ENCODE measurements around the gene RAB3GAP1. TPM values are rescaled to one million over a fixed set of nuclear protein-coding genes. Genes with fewer than 3 reads are reported as not detected.
A peak's percentile ranks its signal among the peaks of the same experiment; 100 is the strongest.

RAB3GAP1 gene
- total RNA-seq, 1 experiment from 2014 or later, result 35.8 TPM

DNA sequence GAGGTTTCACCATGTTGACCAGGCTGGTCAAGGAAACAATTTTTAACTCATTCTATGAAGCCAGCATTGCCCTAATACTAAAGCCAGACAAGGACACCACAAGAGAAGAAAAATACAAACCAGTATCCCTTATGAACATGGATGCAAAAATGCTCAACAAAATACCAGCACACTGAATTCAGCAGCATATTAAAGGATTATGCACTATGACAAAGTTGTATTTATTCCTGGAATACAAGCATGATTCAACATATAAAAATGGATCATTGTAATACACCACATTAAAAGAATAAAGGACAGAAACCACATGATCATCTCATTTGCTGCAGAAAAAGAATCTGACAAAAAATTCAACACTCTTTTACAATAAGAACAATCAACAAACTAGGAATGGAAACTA, 138.7 kb downstream of the RAB3GAP1 start:
- Histone ChIP-seq H3K9ac (ENCODE audit: low read length) (no peak overlapping the region), H3K36me3 (ENCODE audit: low read depth, low read length) (no peaks in the 10 kb centered on the region), H3K4me2 (ENCODE audit: low read length) (no peak overlapping the region), H3K27ac (ENCODE audit: low read length) (no peak overlapping the region), H3K79me2 (ENCODE audit: low read length) (no peaks in the 10 kb centered on the region), H4K20me1 (ENCODE audit: low read length) (no peaks in the 10 kb centered on the region), H3K27me3 (ENCODE audit: low read length) (no peaks in the 10 kb centered on the region), H3K4me1 (ENCODE audit: insufficient read depth, low read length) (no peaks in the 10 kb centered on the region), H2AFZ (ENCODE audit: low read length) (no peak overlapping the region), H3F3A (ENCODE audit: low read length, unreplicated experiment) (no peaks in the 10 kb centered on the region), H3K4me3 (ENCODE audit: low read length) (no peak overlapping the region), H3K9me3 (ENCODE audit: low read length) (no peaks in the 10 kb centered on the region), H3K9me2 (replicated peaks; ENCODE audit: low read length) (no peaks in the 10 kb centered on the region)
- no TSS peak for BruUV-seq (replicated peaks)
- DNase-seq (peak; percentile 15), ATAC-seq (peak; percentile 67)
- POLR2A ChIA-PET (ENCODE audit: unreplicated experiment), result no interaction called here
- CTCF ChIA-PET, result no interaction called here
- intact Hi-C loops (cut with micrococcal nuclease), result no loop called here
- TF ChIP-seq EZH2 (IDR thresholded peaks at IDR 0.05; ENCODE audit: low read length, unreplicated experiment), result no peak
- TF ChIP-seq CTCF (conservative IDR thresholded peaks at IDR 0.05; ENCODE audit: low read depth, low read length), result no peak
- TF ChIP-seq EZH2phosphoT487 (IDR thresholded peaks at IDR 0.05; ENCODE audit: borderline replicate concordance, low read length), result no peak

GRCh38 chr2:135198481-135198880, 146.4 kb downstream of the RAB3GAP1 start:
- TF ChIP-seq EZH2 (IDR thresholded peaks at IDR 0.05; ENCODE audit: low read length, unreplicated experiment), result no peak
- TF ChIP-seq EZH2phosphoT487 (IDR thresholded peaks at IDR 0.05; ENCODE audit: borderline replicate concordance, low read length), result no peak
- TF ChIP-seq CTCF (conservative IDR thresholded peaks at IDR 0.05; ENCODE audit: low read depth, low read length), result no peak
- DNase-seq (no peak), ATAC-seq (no peak)
- intact Hi-C loops (cut with micrococcal nuclease), result no loop called here
- H3K27ac ChIP-seq (ENCODE audit: low read length), result no peak overlapping the region
- H3K9me2 ChIP-seq (replicated peaks; ENCODE audit: low read length), result no peaks in the 10 kb centered on the region
- no TSS peak for BruUV-seq (replicated peaks)
- H3K27me3 ChIP-seq (ENCODE audit: low read length), result no peaks in the 10 kb centered on the region
- no peaks in the 10 kb centered on the region for H3F3A ChIP-seq (ENCODE audit: low read length, unreplicated experiment)
- CTCF ChIA-PET, result no interaction called here
- POLR2A ChIA-PET (ENCODE audit: unreplicated experiment), result no interaction called here
- H3K9ac ChIP-seq (ENCODE audit: low read length), result no peak overlapping the region
- H3K4me1 ChIP-seq (ENCODE audit: insufficient read depth, low read length), result no peaks in the 10 kb centered on the region
- H2AFZ ChIP-seq (ENCODE audit: low read length), result no peak overlapping the region
- H3K4me2 ChIP-seq (ENCODE audit: low read length), result no peak overlapping the region
- H3K4me3 ChIP-seq (ENCODE audit: low read length), result no peak overlapping the region
- no peaks in the 10 kb centered on the region for H3K9me3 ChIP-seq (ENCODE audit: low read length)
- no peaks in the 10 kb centered on the region for H3K36me3 ChIP-seq (ENCODE audit: low read depth, low read length)
- no peaks in the 10 kb centered on the region for H4K20me1 ChIP-seq (ENCODE audit: low read length)
- no peaks in the 10 kb centered on the region for H3K79me2 ChIP-seq (ENCODE audit: low read length)

- Histone ChIP-seq H3K9ac (ENCODE audit: low read length) (no peak overlapping the region), H4K20me1 (ENCODE audit: low read length) (no peaks in the 10 kb centered on the region), H3K27ac (ENCODE audit: low read length) (no peak overlapping the region), H3K4me1 (ENCODE audit: insufficient read depth, low read length) (no peaks in the 10 kb centered on the region), H3K79me2 (ENCODE audit: low read length) (no peaks in the 10 kb centered on the region), H3K4me3 (ENCODE audit: low read length) (no peak overlapping the region), H3K36me3 (ENCODE audit: low read depth, low read length) (no peaks in the 10 kb centered on the region), H3K27me3 (ENCODE audit: low read length) (no peaks in the 10 kb centered on the region), H3K9me3 (ENCODE audit: low read length) (no peaks in the 10 kb centered on the region), H3F3A (ENCODE audit: low read length, unreplicated experiment) (no peaks in the 10 kb centered on the region), H2AFZ (ENCODE audit: low read length) (no peak overlapping the region), H3K9me2 (replicated peaks; ENCODE audit: low read length) (no peaks in the 10 kb centered on the region), H3K4me2 (ENCODE audit: low read length) (no peak overlapping the region)
- no peak for ATAC-seq
- TF ChIP-seq EZH2phosphoT487 (IDR thresholded peaks at IDR 0.05; ENCODE audit: borderline replicate concordance, low read length) (no peak), EZH2 (IDR thresholded peaks at IDR 0.05; ENCODE audit: low read length, unreplicated experiment) (no peak), CTCF (conservative IDR thresholded peaks at IDR 0.05; ENCODE audit: low read depth, low read length) (no peak)
- POLR2A ChIA-PET (ENCODE audit: unreplicated experiment), result no interaction called here
- no TSS peak for BruUV-seq (replicated peaks)
- CTCF ChIA-PET, result no interaction called here
- intact Hi-C loops (cut with micrococcal nuclease), result no loop called here
- no peak for DNase-seq
Measured at GRCh38 chr2:135202751-135203150, 150.7 kb downstream of the RAB3GAP1 start.
